A549 (cell line): ENCODE results near the gene BACH1.
"Not testable (repeated sequence)": the region's sequence is repeated elsewhere in the genome, so short reads cannot be mapped to it uniquely, and the experiment has no call there.

Experiments
- BHLHE40 ChIP-seq: IDR thresholded peaks from 2 replicates; pipeline ENCODE4 v1.6.1; 2012; ENCODE audit warnings: low read depth, low read length, inconsistent platforms
- CBX2 ChIP-seq: fragments of 200-600 bp; sonication (generic); IDR thresholded peaks from 2 replicates; pipeline ENCODE4 v1.6.1; 2016; ENCODE audit warnings: low read depth, mild to moderate bottlenecking, borderline replicate concordance
- KDM1A ChIP-seq: fragments of 200-600 bp; sonication (generic); IDR thresholded peaks from 2 replicates; pipeline ENCODE4 v1.6.1; 2016; ENCODE audit warnings: low read depth, mild to moderate bottlenecking
- MYC ChIP-seq: IDR thresholded peaks from 2 replicates; pipeline ENCODE4 v1.6.1; 2012; ENCODE audit warnings: mild to moderate bottlenecking, inconsistent platforms, low read length, improper control_type of control experiment, borderline replicate concordance
- PHF8 ChIP-seq: fragments of 200-600 bp; sonication (generic); IDR thresholded peaks from 2 replicates; pipeline ENCODE4 v1.6.1; 2016; ENCODE audit warnings: low read depth, mild to moderate bottlenecking, antibody characterized with exemption, moderate library complexity, borderline replicate concordance
- POLR2A ChIP-seq: IDR thresholded peaks from 2 replicates; pipeline ENCODE4 v1.6.1; 2012; ENCODE audit warnings: mild to moderate bottlenecking, low read length
- RFX5 ChIP-seq: fragments of 450-650 bp; IDR thresholded peaks from 2 replicates; pipeline ENCODE4 v1.7.1; 2014; ENCODE audit warnings: antibody characterized with exemption, mild to moderate bottlenecking, moderate library complexity
- ZSCAN20 ChIP-seq: fragments of 250-450 bp; sonication (Bioruptor Pico); IDR thresholded peaks from 2 replicates; pipeline ENCODE4 v1.8.0; 2022; ENCODE audit warnings: mild to moderate bottlenecking, moderate library complexity
- TF ChIP-seq, protein P1 (sequence below): fragments of >200 bp; sonication (Bioruptor Twin); formaldehyde crosslinking; IDR thresholded peaks from 3 replicates; pipeline ENCODE4 v1.5.1; 2016
- TF ChIP-seq, protein P2 (sequence below): IDR thresholded peaks from 2 replicates; pipeline ENCODE4 v1.6.1; 2012; ENCODE audit warnings: low read depth, borderline replicate concordance
- TF ChIP-seq, protein P3 (sequence below): fragments of 450-650 bp; IDR thresholded peaks from 2 replicates; pipeline ENCODE4 v1.6.1; 2014; ENCODE audit warnings: antibody characterized with exemption
- TF ChIP-seq, protein P4 (sequence below): IDR thresholded peaks from 2 replicates; pipeline ENCODE4 v1.6.1; 2012

GRCh38 chr21:29281801-29282200 lies 16.9 kb upstream of the BACH1 start:
- TF ChIP-seq, protein P1, sequence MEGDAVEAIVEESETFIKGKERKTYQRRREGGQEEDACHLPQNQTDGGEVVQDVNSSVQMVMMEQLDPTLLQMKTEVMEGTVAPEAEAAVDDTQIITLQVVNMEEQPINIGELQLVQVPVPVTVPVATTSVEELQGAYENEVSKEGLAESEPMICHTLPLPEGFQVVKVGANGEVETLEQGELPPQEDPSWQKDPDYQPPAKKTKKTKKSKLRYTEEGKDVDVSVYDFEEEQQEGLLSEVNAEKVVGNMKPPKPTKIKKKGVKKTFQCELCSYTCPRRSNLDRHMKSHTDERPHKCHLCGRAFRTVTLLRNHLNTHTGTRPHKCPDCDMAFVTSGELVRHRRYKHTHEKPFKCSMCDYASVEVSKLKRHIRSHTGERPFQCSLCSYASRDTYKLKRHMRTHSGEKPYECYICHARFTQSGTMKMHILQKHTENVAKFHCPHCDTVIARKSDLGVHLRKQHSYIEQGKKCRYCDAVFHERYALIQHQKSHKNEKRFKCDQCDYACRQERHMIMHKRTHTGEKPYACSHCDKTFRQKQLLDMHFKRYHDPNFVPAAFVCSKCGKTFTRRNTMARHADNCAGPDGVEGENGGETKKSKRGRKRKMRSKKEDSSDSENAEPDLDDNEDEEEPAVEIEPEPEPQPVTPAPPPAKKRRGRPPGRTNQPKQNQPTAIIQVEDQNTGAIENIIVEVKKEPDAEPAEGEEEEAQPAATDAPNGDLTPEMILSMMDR, result not testable (repeated sequence)
- TF ChIP-seq, protein P2, sequence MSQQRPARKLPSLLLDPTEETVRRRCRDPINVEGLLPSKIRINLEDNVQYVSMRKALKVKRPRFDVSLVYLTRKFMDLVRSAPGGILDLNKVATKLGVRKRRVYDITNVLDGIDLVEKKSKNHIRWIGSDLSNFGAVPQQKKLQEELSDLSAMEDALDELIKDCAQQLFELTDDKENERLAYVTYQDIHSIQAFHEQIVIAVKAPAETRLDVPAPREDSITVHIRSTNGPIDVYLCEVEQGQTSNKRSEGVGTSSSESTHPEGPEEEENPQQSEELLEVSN, result not testable (repeated sequence)
- TF ChIP-seq POLR2A; MYC; BHLHE40; RFX5; KDM1A; ZSCAN20 (CRISPR knock-in tag); CBX2; PHF8: not testable (repeated sequence)
- TF ChIP-seq, protein P3, sequence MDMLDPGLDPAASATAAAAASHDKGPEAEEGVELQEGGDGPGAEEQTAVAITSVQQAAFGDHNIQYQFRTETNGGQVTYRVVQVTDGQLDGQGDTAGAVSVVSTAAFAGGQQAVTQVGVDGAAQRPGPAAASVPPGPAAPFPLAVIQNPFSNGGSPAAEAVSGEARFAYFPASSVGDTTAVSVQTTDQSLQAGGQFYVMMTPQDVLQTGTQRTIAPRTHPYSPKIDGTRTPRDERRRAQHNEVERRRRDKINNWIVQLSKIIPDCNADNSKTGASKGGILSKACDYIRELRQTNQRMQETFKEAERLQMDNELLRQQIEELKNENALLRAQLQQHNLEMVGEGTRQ, result not testable (repeated sequence)
- TF ChIP-seq, protein P4, sequence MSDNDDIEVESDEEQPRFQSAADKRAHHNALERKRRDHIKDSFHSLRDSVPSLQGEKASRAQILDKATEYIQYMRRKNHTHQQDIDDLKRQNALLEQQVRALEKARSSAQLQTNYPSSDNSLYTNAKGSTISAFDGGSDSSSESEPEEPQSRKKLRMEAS, result not testable (repeated sequence)
